ENCODE results near the gene SV2C.

- TF ChIP-seq, protein P1, sequence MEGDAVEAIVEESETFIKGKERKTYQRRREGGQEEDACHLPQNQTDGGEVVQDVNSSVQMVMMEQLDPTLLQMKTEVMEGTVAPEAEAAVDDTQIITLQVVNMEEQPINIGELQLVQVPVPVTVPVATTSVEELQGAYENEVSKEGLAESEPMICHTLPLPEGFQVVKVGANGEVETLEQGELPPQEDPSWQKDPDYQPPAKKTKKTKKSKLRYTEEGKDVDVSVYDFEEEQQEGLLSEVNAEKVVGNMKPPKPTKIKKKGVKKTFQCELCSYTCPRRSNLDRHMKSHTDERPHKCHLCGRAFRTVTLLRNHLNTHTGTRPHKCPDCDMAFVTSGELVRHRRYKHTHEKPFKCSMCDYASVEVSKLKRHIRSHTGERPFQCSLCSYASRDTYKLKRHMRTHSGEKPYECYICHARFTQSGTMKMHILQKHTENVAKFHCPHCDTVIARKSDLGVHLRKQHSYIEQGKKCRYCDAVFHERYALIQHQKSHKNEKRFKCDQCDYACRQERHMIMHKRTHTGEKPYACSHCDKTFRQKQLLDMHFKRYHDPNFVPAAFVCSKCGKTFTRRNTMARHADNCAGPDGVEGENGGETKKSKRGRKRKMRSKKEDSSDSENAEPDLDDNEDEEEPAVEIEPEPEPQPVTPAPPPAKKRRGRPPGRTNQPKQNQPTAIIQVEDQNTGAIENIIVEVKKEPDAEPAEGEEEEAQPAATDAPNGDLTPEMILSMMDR (IDR thresholded peaks at IDR 0.05), result no peak
- no peak for TF ChIP-seq POLR2A (IDR thresholded peaks at IDR 0.05)
Observed at GRCh38 chr5:76325876-76326491, 242.8 kb downstream of the SV2C start.
